ENCODE measurements around the gene BPTF. TPM values are rescaled to one million over a fixed set of nuclear protein-coding genes. Genes with fewer than 3 reads are reported as not detected.

Gene BPTF
- total and polyA plus RNA-seq, 2 of the 13 experiments (the other 11 are each of a cell fraction or from before 2014, with no cell fraction given): 43.5 to 66.1 TPM

DNA sequence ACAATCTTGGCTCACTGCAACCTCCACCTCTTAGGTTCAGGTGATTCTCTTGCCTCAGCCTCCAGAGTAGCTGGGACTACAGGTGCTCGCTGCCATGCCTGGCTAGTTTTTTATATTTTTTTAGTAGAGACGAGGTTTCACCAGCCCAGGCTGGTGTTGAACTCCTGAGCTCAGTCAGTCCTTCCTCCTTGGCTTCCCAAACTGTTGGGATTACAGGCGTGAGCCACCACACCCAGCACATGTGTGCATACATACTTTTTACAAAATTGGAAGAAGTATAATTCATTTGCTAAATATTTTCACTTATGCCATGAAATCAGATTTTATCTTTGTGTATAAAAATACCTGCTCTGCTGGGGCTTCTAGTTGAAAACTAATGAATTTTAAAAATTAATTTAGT is 13.2 kb downstream of the BPTF start:
- 92% methylated on average over 3 of the region's 3 CpGs for WGBS (ENCODE audit: low lambda C conversion rate)
- ATAC-seq: no peak
- no peak overlapping the region for H3K4me2 ChIP-seq (ENCODE audit: low read depth, low read length)
- ChIA-PET CTCF (ENCODE audit: low intra/inter-chr PET ratio, low total read pairs) (no interaction called here), POLR2A (no interaction called here)
- TF ChIP-seq, protein P1, sequence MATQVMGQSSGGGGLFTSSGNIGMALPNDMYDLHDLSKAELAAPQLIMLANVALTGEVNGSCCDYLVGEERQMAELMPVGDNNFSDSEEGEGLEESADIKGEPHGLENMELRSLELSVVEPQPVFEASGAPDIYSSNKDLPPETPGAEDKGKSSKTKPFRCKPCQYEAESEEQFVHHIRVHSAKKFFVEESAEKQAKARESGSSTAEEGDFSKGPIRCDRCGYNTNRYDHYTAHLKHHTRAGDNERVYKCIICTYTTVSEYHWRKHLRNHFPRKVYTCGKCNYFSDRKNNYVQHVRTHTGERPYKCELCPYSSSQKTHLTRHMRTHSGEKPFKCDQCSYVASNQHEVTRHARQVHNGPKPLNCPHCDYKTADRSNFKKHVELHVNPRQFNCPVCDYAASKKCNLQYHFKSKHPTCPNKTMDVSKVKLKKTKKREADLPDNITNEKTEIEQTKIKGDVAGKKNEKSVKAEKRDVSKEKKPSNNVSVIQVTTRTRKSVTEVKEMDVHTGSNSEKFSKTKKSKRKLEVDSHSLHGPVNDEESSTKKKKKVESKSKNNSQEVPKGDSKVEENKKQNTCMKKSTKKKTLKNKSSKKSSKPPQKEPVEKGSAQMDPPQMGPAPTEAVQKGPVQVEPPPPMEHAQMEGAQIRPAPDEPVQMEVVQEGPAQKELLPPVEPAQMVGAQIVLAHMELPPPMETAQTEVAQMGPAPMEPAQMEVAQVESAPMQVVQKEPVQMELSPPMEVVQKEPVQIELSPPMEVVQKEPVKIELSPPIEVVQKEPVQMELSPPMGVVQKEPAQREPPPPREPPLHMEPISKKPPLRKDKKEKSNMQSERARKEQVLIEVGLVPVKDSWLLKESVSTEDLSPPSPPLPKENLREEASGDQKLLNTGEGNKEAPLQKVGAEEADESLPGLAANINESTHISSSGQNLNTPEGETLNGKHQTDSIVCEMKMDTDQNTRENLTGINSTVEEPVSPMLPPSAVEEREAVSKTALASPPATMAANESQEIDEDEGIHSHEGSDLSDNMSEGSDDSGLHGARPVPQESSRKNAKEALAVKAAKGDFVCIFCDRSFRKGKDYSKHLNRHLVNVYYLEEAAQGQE (IDR thresholded peaks at IDR 0.05; ENCODE audit: borderline replicate concordance in 1 of 2, low read depth in 1 of 2, low read length in 2 of 2): no peak
- TF ChIP-seq XBP1 (CRISPR knock-in tag; IDR thresholded peaks at IDR 0.05) (no peak), ESRRA (CRISPR knock-in tag; IDR thresholded peaks at IDR 0.05; ENCODE audit: low read depth) (no peak), FIP1L1 (IDR thresholded peaks at IDR 0.05; ENCODE audit: borderline replicate concordance, insufficient read depth, low read depth, low read length) (no peak), ZNF703 (CRISPR knock-in tag; IDR thresholded peaks at IDR 0.05; ENCODE audit: borderline replicate concordance) (no peak), ZNF232 (CRISPR knock-in tag; IDR thresholded peaks at IDR 0.05; ENCODE audit: borderline replicate concordance) (no peak), SIN3B (IDR thresholded peaks at IDR 0.05; ENCODE audit: low read length) (no peak), ZNF557 (CRISPR knock-in tag; IDR thresholded peaks at IDR 0.05) (no peak), SOX6 (IDR thresholded peaks at IDR 0.05) (no peak), SOX6 (CRISPR knock-in tag; IDR thresholded peaks at IDR 0.05) (no peak), IRF2 (CRISPR knock-in tag; IDR thresholded peaks at IDR 0.05) (no peak), EEA1 (CRISPR knock-in tag; IDR thresholded peaks at IDR 0.05; ENCODE audit: borderline replicate concordance) (no peak), FLYWCH1 (CRISPR knock-in tag; IDR thresholded peaks at IDR 0.05) (no peak), ZNF563 (CRISPR knock-in tag; IDR thresholded peaks at IDR 0.05) (no peak), NFIB (CRISPR knock-in tag; IDR thresholded peaks at IDR 0.05; ENCODE audit: borderline replicate concordance) (no peak), MED13 (CRISPR knock-in tag; IDR thresholded peaks at IDR 0.05) (no peak), DR1 (CRISPR knock-in tag; IDR thresholded peaks at IDR 0.05) (no peak)
- TF ChIP-seq, protein P2, sequence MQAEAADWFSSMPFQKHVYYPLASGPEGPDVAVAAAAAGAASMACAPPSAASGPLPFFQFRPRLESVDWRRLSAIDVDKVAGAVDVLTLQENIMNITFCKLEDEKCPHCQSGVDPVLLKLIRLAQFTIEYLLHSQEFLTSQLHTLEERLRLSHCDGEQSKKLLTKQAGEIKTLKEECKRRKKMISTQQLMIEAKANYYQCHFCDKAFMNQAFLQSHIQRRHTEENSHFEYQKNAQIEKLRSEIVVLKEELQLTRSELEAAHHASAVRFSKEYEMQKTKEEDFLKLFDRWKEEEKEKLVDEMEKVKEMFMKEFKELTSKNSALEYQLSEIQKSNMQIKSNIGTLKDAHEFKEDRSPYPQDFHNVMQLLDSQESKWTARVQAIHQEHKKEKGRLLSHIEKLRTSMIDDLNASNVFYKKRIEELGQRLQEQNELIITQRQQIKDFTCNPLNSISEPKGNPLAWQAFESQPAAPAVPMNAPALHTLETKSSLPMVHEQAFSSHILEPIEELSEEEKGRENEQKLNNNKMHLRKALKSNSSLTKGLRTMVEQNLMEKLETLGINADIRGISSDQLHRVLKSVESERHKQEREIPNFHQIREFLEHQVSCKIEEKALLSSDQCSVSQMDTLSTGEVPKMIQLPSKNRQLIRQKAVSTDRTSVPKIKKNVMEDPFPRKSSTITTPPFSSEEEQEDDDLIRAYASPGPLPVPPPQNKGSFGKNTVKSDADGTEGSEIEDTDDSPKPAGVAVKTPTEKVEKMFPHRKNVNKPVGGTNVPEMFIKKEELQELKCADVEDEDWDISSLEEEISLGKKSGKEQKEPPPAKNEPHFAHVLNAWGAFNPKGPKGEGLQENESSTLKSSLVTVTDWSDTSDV (CRISPR knock-in tag; IDR thresholded peaks at IDR 0.05): no peak
- peaks cover 94% of the 10 kb centered on the region for H3K79me2 ChIP-seq (ENCODE audit: insufficient read depth, low read length)
- H3K4me3 ChIP-seq (replicated peaks in 1 of 3; ENCODE audit: insufficient read depth in 1 of 3, low read depth in 2 of 3, low read length in 3 of 3): no peak overlapping the region
- H2AFZ ChIP-seq (ENCODE audit: low read length): no peak overlapping the region
- peaks cover 29% of the 10 kb centered on the region; the same call in 1 of the 2 replicates for H3K4me1 ChIP-seq (ENCODE audit: insufficient read depth, low read length)
- FAIRE-seq: no peak
- H3K9me3 ChIP-seq (ENCODE audit: low read length): no peaks in the 10 kb centered on the region
- no peak overlapping the region for H3K27ac ChIP-seq (ENCODE audit: extremely low read length, insufficient read depth, low read length)
- H4K20me1 ChIP-seq (ENCODE audit: insufficient read depth, low read length): peaks cover 38% of the 10 kb centered on the region
- no peak overlapping the region for H3K9ac ChIP-seq (ENCODE audit: insufficient read depth, low read depth, low read length)
- peaks cover 0 to 4% of the 10 kb centered on the region in 2 experiments; a peak in 2 of 5 replicates for H3K36me3 ChIP-seq (replicated peaks in 1 of 2; ENCODE audit: control insufficient read depth in 1 of 2, insufficient read depth in 2 of 2, low read length in 2 of 2)
- DNase-seq (ENCODE audit: low spot score): no peak
- in situ Hi-C loops (cut with HindIII; ENCODE audit: extremely low pct_ligation_motif_present, low pct_unique_long_range_greater_than_20kb) (no loop called here), intact Hi-C loops (cut with micrococcal nuclease; ENCODE audit: unreplicated experiment) (no loop called here)
- no TSS peak for BruUV-seq (replicated peaks)
- no peaks in the 10 kb centered on the region for H3K27me3 ChIP-seq (ENCODE audit: control insufficient read depth in 1 of 2, insufficient read depth in 2 of 2, low read length in 2 of 2)

Measured in HepG2 (cell line).